Activated T-cell treated with anti-CD3 and anti-CD28 coated beads, Interleukin-2, amount 50 U/mL, for 4 hours (primary cell): Measurements from ENCODE around the gene ATL1. TPM values are rescaled to one million over a fixed set of nuclear protein-coding genes. Genes with fewer than 3 reads are reported as not detected.

Source experiments
- ATAC-seq, 2 donors: fragments of 200-7000 bp; cut with Tn5 transposase; one replicate each; pipeline ENCODE4 v1.10.0; 2021
- DNase-seq: peaks from one replicate; pipeline ENCODE4 v3.0.0-alpha.2; 2020
- H3K27me3 Mint-ChIP-seq: one replicate; pipeline ENCODE4 v1.8.0; 2021; ENCODE audit warnings: low read depth, mixed read lengths
- H3K36me3 Mint-ChIP-seq: one replicate; pipeline ENCODE4 v1.8.0; 2022; ENCODE audit warnings: mixed read lengths; ENCODE audit not compliant: insufficient read depth
- H3K4me1 Mint-ChIP-seq: one replicate; pipeline ENCODE4 v1.8.0; 2021; ENCODE audit warnings: low read depth, mixed read lengths
- H3K4me3 Mint-ChIP-seq: one replicate; pipeline ENCODE4 v1.8.0; 2021; ENCODE audit warnings: mild to moderate bottlenecking, moderate library complexity, mixed read lengths
- H3K9me3 Mint-ChIP-seq: one replicate; pipeline ENCODE4 v1.8.0; 2021; ENCODE audit warnings: mixed read lengths
- total RNA-seq, 3 donors: library from RNA; stranded (reverse); gene quantifications; one replicate each; pipeline ENCODE4 v1.2.1, GENCODE V29; 2021

The ATL1 gene
- total RNA-seq, result under 1 TPM; 0.37 to 0.79 (median 0.43) TPM

DNA sequence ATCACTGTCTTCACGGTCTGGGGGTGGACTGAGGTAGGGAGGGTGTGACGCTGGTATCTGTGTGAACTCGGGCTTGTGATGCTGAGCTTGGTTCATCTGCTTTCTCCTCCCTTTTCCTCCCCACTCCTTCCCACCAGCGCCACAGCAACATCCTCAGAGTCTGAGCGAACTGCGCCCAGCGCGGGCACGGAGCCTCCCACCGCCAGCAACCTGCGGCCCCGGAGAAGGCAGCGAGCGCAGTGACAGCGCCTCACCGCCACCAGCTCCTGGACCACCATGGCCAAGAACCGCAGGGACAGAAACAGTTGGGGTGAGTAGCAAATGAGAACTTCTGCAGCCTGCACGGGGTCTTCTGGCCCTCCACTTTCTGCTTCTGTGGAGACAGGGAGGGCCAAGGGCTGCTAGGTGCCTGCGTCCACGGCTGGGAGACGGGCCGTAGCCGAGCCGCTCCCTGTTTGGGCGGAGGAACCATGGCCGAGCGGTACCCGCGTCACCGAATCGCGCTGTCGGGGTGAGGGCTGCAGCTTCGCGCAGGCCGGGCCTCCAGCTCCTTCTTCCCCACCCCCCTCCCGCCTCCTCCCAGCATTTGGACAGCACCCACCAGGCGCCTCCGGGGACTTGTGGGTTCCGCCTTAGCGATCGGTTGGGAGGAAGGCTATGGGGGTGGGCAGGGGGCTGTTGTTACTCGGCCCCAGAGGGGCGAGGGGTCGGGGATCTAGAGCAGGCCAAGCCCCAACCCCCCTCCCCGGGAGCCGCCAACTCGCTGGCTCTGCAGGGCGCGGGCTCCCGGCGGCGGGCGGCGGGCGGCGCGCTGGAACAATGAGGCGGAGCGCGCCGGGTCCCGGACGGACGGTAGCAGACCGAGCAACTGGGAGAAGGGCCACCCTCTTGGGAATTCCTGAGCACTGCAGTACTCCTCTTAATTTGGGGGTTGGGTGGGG, at the start of gene ATL1:
TSS of gene ATL1 (plus strand) at position 156 of the 941 bp plus-strand sequence. CDS start at position 277, 121 bp downstream.
- DNase-seq, result peak; percentile 10
- peak within 1 kb of the TSS; percentile 81 for H3K4me3 Mint-ChIP-seq
- H3K27me3 Mint-ChIP-seq, result peaks cover 54% of the 10 kb centered on the region
- peaks cover 8% of the 10 kb centered on the region for H3K4me1 Mint-ChIP-seq
- peak; percentile 74 to 79 for ATAC-seq
- no peaks in the 10 kb centered on the region for H3K9me3 Mint-ChIP-seq
- H3K36me3 Mint-ChIP-seq, result peaks cover 2% of the 10 kb centered on the region

DNA sequence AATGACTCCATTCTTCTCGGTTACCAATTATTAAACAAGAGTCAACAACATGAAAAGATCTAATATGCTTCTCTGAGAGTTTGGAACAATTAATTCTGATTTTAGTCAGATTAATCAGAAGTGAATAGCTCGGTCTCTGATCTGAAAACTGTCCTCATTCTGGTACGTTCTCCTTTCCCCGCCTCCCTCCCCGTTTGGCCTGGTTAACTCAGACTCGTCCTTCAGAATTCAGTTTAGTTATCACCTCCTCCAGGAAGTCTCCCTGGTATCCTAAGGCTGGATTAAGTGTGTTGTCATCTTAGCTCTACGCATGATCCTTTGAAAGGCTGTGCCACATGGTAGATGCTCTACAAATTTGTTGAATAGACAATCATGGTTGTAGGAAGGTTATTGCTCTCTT, 49.8 kb upstream of the ATL1 start:
- H3K9me3 Mint-ChIP-seq, result peaks cover 4% of the 10 kb centered on the region
- peaks cover 16% of the 10 kb centered on the region for H3K36me3 Mint-ChIP-seq
- ATAC-seq (no peak), DNase-seq (no peak)
- no peak overlapping the region for H3K4me3 Mint-ChIP-seq
- peaks cover 31% of the 10 kb centered on the region for H3K4me1 Mint-ChIP-seq
- H3K27me3 Mint-ChIP-seq, result no peaks in the 10 kb centered on the region

DNA sequence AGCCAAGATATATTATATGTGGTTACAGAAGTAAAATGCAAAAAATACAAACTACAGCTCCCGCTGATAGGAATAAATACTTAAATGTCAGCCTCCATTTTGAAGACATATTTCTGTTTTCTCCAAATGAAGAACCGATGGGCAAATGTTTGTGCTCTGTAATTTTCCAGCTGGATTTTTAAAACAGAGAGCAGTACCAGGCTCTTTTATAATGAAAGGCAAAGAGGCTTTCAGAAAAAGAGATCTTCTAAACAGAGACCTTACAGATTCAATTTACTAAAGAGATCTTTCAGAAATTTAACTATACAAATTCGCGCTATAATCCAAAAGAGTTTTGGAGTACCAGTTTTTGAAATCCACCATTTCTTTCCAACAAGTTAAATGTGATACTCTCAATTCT, 47.5 kb upstream of the ATL1 start:
- H3K36me3 Mint-ChIP-seq, result peaks cover 16% of the 10 kb centered on the region
- H3K4me3 Mint-ChIP-seq, result no peak overlapping the region
- no peaks in the 10 kb centered on the region for H3K27me3 Mint-ChIP-seq
- peaks cover 4% of the 10 kb centered on the region for H3K9me3 Mint-ChIP-seq
- ATAC-seq, result no peak
- peaks cover 32% of the 10 kb centered on the region for H3K4me1 Mint-ChIP-seq
- no peak for DNase-seq

DNA sequence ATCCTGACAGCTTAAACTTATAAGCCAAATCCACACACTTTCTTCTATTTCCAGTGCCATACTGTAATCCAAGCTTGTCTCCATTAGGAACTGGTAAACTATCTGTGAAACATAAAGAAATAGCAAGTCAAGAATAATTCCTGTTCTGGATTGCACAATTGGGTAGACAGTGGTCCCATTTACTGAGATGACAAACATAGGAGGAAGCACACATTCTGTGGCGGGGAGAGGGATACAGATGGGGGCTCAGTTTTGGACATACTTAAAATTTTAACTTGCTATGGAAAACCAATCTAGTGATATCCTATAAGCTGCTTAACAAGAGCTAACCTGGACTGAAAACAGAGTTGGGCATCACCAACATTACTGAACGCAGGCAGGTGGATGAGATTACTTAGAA, 43.9 kb upstream of the ATL1 start:
- H3K27me3 Mint-ChIP-seq, result no peaks in the 10 kb centered on the region
- H3K9me3 Mint-ChIP-seq, result peaks cover 4% of the 10 kb centered on the region
- peaks cover 9% of the 10 kb centered on the region for H3K36me3 Mint-ChIP-seq
- ATAC-seq (no peak), DNase-seq (no peak)
- no peak overlapping the region for H3K4me3 Mint-ChIP-seq
- H3K4me1 Mint-ChIP-seq, result peaks cover 30% of the 10 kb centered on the region

DNA sequence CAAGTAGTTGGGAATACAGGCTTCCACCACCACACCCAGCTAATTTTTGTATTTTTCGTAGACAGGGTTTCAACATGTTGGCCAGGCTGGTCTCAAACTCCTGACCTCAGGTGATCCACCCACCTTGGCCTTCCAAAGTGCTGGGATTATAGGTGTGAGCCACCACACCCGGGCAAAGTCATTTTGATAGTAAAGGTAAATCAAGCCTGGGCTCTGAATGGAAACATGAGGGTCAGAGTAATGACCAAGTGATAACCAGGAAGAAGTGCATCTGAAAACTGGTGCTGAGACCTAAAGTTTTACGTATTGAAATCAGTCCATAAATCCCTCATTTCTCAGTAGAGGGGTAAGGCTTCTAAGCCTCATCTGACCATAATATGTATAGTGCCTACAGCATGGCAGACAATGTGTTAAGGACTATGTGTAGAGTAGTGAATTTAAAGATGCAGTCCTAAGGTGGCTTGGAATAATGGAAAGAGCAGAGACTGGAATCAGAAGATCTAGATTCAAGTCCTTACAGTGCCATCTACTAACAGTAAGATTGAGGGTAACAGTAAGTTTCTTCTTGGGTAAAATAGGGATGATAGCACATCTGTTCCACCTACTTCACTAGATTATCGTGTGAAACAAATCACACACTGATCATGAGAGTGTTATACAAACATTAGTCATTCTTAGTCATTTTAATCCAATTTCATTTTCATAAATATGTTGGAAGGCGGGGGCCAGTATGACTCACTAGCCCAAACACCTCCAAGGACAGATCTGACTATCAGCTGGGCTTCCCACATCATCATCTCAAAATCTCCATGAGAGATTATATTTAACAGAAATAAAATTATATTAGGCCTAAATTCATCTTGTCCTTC, 38.8 kb upstream of the ATL1 start:
- Mint-ChIP-seq H3K27me3 (no peaks in the 10 kb centered on the region), H3K4me3 (peak overlapping the region; percentile 48), H3K9me3 (no peaks in the 10 kb centered on the region), H3K4me1 (peaks cover 64% of the 10 kb centered on the region), H3K36me3 (peaks cover 19% of the 10 kb centered on the region)
- DNase-seq, result peak; percentile 47
- ATAC-seq, result peak; percentile 76 to 79

DNA sequence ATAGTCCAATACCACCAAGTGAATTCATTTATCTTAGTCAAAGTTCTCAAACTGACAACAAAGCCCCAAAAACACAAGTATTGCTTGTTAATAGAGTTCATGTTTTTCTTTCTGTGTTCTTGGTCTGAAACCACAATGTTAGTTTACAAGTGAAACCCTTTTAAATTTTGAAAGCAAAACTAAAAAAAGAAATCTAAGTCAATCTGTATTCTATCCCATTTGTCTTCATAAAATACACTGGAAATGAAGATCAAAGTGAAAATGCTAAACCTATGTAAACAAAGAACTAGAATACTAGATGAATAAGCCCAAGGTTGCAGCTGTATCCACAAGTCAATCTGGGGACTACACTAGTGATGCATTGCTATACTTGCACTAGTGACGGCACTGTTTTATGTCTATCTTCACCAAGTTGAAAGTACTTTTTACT, 38.0 kb upstream of the ATL1 start:
- Mint-ChIP-seq H3K36me3 (peaks cover 21% of the 10 kb centered on the region), H3K27me3 (no peaks in the 10 kb centered on the region), H3K4me1 (peaks cover 66% of the 10 kb centered on the region), H3K9me3 (no peaks in the 10 kb centered on the region), H3K4me3 (peak overlapping the region; percentile 42)
- DNase-seq (no peak), ATAC-seq (peak; percentile 81 to 82)

DNA sequence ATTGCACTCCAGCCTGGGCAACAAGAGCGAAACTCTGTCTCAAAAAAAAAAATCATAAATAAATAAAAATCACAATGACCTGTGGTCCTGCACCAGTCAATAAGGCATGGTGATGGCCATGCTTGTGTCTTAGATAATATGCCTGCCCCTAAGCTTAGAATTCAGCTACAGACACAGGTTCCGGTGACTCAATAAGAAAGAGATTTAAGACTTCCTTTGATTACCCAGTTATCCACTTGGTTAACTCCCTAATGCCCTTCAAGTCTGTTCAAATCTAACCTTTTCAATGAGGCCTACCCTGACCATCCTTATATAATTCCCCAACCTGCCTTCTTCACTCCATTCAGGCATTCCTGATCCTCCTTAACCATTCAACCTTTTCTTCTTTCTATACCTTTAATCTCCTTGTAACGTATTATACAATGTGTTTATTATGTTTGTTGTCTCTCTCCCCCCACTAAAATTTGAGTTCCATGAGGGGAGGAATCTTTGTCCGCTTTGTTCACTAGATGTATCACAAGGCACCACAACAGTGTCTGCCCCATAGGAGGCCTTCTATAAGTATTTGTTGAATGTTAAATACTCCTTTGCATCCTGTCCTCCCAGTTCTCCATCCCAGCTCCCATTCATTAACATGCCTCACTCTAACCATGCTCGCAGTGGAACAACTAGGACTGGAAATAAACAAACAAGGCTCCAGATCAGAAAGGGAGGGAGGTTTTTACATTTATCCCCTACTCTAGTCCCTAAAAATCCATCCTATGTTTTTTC, 36.5 kb upstream of the ATL1 start:
- no peak for ATAC-seq
- Mint-ChIP-seq H3K4me1 (peaks cover 69% of the 10 kb centered on the region), H3K9me3 (no peaks in the 10 kb centered on the region), H3K27me3 (no peaks in the 10 kb centered on the region), H3K4me3 (peak overlapping the region; percentile 57), H3K36me3 (peaks cover 21% of the 10 kb centered on the region)
- DNase-seq, result no peak

DNA sequence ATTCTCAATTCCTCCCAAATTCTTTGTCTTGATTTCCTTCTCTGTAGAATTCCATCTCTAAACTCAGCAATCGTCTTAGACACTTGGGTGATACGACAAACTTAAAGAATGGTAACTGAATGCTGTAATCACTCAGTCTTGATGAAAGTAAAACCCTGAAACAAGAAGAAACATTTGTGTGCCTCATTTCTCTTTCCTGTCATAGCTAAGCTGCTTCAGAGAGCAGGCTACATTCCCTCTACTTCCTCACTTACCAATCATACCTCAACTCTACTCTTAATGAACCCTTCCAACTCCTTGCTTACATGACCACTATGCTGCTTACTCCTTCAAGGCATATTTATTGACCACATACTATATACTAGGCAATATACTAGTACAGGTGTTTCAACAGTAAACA, 35.9 kb upstream of the ATL1 start:
- ATAC-seq (peak; percentile 10 to 38), DNase-seq (no peak)
- Mint-ChIP-seq H3K36me3 (peaks cover 21% of the 10 kb centered on the region), H3K4me3 (peak overlapping the region; percentile 57), H3K4me1 (peaks cover 74% of the 10 kb centered on the region), H3K9me3 (no peaks in the 10 kb centered on the region), H3K27me3 (no peaks in the 10 kb centered on the region)

DNA sequence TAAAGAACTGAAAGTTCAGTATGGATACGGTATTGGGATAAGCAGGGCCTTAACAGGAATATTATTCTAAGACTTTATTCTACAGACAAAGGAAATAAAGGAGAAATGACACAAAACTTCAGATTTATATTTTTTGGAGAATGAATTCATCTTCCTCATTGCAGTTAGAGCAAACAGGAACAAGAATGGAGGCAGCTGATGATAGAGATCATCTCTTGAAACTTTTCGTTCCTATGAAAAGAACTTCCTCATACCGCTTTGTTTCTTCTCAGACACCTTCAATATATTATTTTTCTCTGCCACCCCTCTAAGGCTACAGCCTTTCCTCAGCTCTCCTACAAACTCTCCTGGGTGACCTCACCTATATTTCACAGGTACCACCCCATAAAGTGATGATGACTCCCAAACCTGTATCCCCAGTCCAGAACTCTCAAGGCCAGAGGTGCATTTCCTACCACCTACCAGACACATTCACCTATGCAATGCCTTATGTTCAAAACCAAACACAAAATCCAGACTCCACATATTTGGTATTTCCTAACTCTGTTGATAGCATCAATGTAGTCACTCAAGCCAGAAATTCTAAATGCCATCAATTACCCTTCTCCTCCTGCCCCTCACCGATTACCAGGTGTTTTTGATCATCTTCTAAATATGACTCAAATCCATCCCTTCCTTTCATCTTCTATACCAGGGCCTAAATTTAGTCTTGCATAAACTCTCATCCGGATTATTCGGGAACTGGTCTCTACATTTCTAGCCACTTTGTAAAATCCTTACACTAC, 35.0 kb upstream of the ATL1 start:
- Mint-ChIP-seq H3K27me3 (no peaks in the 10 kb centered on the region), H3K36me3 (peaks cover 22% of the 10 kb centered on the region), H3K4me3 (peak overlapping the region; percentile 57), H3K4me1 (peaks cover 79% of the 10 kb centered on the region), H3K9me3 (no peaks in the 10 kb centered on the region)
- no peak for ATAC-seq
- DNase-seq, result no peak

DNA sequence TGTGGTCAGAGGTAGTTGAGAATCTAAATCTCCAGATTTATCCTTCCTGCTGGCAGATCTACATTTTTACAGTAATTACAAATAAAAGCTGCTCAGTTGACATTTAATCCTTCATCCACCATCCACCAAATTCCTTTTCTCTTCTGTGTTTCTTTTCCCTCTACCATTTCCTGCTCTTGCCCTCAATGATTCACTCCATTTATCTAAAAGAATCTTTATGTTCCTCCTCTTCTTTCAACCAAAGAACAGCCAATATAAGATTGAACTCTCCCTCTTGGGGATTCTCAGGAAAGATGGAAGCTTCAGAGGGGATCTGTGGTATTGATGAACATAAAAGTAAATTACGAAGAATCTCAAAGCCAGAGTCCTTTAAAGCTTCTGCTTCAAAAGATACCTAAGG, 31.9 kb upstream of the ATL1 start:
- Mint-ChIP-seq H3K4me3 (no peak overlapping the region), H3K9me3 (no peaks in the 10 kb centered on the region), H3K27me3 (no peaks in the 10 kb centered on the region), H3K4me1 (peaks cover 76% of the 10 kb centered on the region), H3K36me3 (peaks cover 23% of the 10 kb centered on the region)
- no peak for DNase-seq
- no peak for ATAC-seq

DNA sequence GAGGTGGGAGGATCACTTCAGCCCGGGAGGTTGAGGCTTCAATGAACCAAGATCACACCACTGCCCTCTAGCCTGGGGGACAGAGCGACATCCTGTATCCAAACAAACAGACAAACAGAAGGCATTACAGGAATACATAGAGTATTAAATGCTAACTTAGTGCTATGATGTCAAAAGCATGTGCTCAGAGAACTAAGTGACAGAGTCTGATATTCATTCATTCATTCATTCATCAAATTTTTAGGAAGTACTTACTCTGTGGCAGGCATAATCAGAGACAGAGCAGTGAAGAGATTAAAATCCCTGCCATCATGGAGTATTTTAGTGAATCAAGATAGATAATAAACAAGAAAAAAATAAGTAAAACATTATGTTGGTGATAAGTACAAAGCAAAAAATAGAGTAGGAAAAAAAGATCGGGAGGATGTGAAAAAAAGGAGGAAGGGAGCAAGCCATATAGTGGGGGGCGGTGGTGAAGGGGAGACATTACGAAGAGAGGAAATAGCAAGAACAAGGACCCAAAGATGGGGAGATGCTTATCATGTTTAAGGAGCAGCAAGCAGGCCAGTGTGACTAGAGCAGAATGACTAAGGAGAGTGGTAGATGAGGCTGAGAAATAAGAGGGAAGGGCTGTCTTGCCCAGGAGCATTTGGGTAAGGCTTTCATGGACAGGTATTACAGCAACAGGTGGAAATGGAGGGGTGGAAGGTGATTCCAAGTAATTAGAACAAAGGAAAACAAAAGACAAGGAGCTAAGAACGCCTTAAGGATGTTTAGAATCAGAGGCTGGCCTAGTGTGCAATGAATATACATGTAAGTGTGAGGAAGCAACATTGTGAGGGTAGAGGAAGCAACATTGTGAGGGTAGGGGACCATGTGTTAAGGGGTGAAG, 30.4 kb upstream of the ATL1 start:
- Mint-ChIP-seq H3K4me3 (peak overlapping the region; percentile 94), H3K9me3 (no peaks in the 10 kb centered on the region), H3K4me1 (peaks cover 66% of the 10 kb centered on the region), H3K27me3 (no peaks in the 10 kb centered on the region), H3K36me3 (peaks cover 12% of the 10 kb centered on the region)
- ATAC-seq (no peak), DNase-seq (no peak)

DNA sequence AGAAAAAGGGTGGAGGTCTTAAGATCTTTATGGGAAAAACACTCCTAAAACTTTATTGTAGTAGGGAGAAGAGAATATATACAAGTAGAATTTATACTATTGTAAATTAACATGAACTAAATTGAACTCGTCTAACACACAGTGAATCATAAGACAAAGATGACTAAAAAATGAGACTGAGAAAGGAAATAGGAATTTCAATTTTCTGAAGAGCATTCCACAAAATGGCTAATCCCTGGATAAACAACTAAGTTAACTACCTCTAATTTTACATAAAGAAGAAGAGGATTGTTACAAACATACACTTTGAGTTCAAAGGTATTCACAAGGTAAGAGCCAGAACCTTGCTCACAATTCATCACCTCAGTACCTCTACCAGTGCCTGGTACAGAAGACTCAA, 29.6 kb upstream of the ATL1 start:
- no peaks in the 10 kb centered on the region for H3K27me3 Mint-ChIP-seq
- peaks cover 7% of the 10 kb centered on the region for H3K36me3 Mint-ChIP-seq
- H3K4me1 Mint-ChIP-seq, result peaks cover 58% of the 10 kb centered on the region
- DNase-seq (no peak), ATAC-seq (no peak)
- no peaks in the 10 kb centered on the region for H3K9me3 Mint-ChIP-seq
- peak overlapping the region; percentile 94 for H3K4me3 Mint-ChIP-seq
